Upper lobe of left lung (tissue), 6 donors: Measurements from ENCODE around the gene SELENOW. TPM values are rescaled to one million over a fixed set of nuclear protein-coding genes. Genes with fewer than 3 reads are reported as not detected.
"Not testable (repeated sequence)": the region's sequence is repeated elsewhere in the genome, so short reads cannot be mapped to it uniquely, and the experiment has no call there.

ENCODE experiments used
- ATAC-seq, 2 donors: fragments of 200-7000 bp; cut with Tn5 transposase; one replicate each; pipeline ENCODE4 v1.9.1; 2022; ENCODE audit warnings: mild to moderate bottlenecking in 2 of 2, moderate library complexity in 2 of 2; ENCODE audit not compliant: low FRiP score in 2 of 2
- DNase-seq, 2 donors: peaks; one replicate each; pipeline ENCODE4 v3.0.0-alpha.2; 2019 to 2020
- H3K27ac ChIP-seq, 4 donors: fragments of 200-600 bp; sonication (generic); one replicate each; pipeline ENCODE4 v1.5.1; 2016 to 2019
- H3K27me3 ChIP-seq, 4 donors: fragments of 200-600 bp; sonication (generic); one replicate each; pipeline ENCODE4 v1.5.1; 2017 to 2019
- H3K36me3 ChIP-seq, 4 donors: fragments of 200-600 bp; sonication (generic); one replicate each; pipeline ENCODE4 v1.5.1; 2016 to 2019
- H3K4me1 ChIP-seq, 4 donors: fragments of 200-600 bp; sonication (generic); one replicate each; pipeline ENCODE4 v1.5.1; 2018 to 2019
- H3K4me3 ChIP-seq, 4 donors: fragments of 200-600 bp; sonication (generic); one replicate each; pipeline ENCODE4 v1.5.1; 2017 to 2019; ENCODE audit warnings: mild to moderate bottlenecking in 2 of 4, moderate library complexity in 1 of 4
- H3K9me3 ChIP-seq, 4 donors: fragments of 200-600 bp; sonication (generic); one replicate each; pipeline ENCODE4 v1.5.1; 2018 to 2019
- CTCF ChIP-seq, 6 experiments: fragments of 450-650 bp in 4 of 6; fragments of 200-600 bp in 2 of 6; sonication (generic) in 2 of 6; IDR thresholded peaks; one replicate each; pipeline ENCODE4 v1.5.1; 2016 to 2019; ENCODE audit warnings: antibody characterized with exemption in 6 of 6
- EP300 ChIP-seq, 4 donors: sonication (generic); formaldehyde crosslinking; IDR thresholded peaks; one replicate each; pipeline ENCODE4 v1.5.1; 2017; ENCODE audit warnings: antibody characterized with exemption in 4 of 4, control low read depth in 2 of 4
- POLR2A ChIP-seq, 4 donors: fragments of 450-650 bp; IDR thresholded peaks; one replicate each; pipeline ENCODE4 v1.5.1; 2016 to 2017; ENCODE audit warnings: antibody characterized with exemption in 4 of 4, mild to moderate bottlenecking in 2 of 4
- POLR2AphosphoS5 ChIP-seq, 2 donors: sonication (generic); formaldehyde crosslinking; IDR thresholded peaks; one replicate each; pipeline ENCODE4 v1.5.1; 2017; ENCODE audit warnings: antibody characterized with exemption in 2 of 2
- WGBS, 2 donors: methylation state at CpG; one replicate each; pipeline ENCODE4 v1.1.5; 2017 to 2018; 5-methylcytosine and 5-hydroxymethylcytosine counted together
- total RNA-seq, 6 donors: library from RNA; depleted of rRNA in 4 of 6; stranded (reverse); fragments of >200 nt in 4 of 6; gene quantifications; one replicate each; pipeline versions ENCODE4 v1.1.0 to v1.2.1, GENCODE V29; 2016 to 2021
- donor health status: DM: no; HTN: no; CAD: no; lungs with moderate emphysema.
- donor health status: DM: no; HTN: yes; CAD: no; lungs with severe emphysema.

The SELENOW gene
- total RNA-seq, 6 donors from 2014 or later: 194 to 455 (median 325) TPM

GRCh38 chr19:47781590-47782262 is 3.2 kb downstream of the SELENOW start:
- no peak for ATAC-seq
- peak in 1 of 2 donors; percentile 43 for DNase-seq
- Histone ChIP-seq H3K27me3 (no peaks in the 10 kb centered on the region), H3K9me3 (no peaks in the 10 kb centered on the region), H3K4me3 (no peak overlapping the region), H3K36me3 (peaks cover 5 to 62% (median 52%) of the 10 kb centered on the region in 4 donors), H3K27ac (peak overlapping the region in 3 of 4 donors; percentile 15 to 98 (median 96)), H3K4me1 (peaks cover 37 to 45% (median 41%) of the 10 kb centered on the region in 4 donors)
- WGBS, 2 donors: 60 to 63% methylated on average over 5 to 9 of the region's 9 CpGs
- TF ChIP-seq CTCF (IDR thresholded peaks at IDR 0.05) (no peak), EP300 (IDR thresholded peaks at IDR 0.05) (no peak), POLR2A (IDR thresholded peaks at IDR 0.05) (no peak), POLR2AphosphoS5 (IDR thresholded peaks at IDR 0.05) (no peak)

GRCh38 chr19:47786566-47786965 is 8.1 kb downstream of the SELENOW start:
- WGBS, 2 donors: 97 to 100% methylated on average over 6 to 7 of the region's 7 CpGs
- Histone ChIP-seq H3K27me3 (no peaks in the 10 kb centered on the region), H3K36me3 (peaks cover 9 to 66% (median 44%) of the 10 kb centered on the region in 4 donors), H3K4me3 (no peak overlapping the region), H3K27ac (no peak overlapping the region), H3K9me3 (no peaks in the 10 kb centered on the region), H3K4me1 (peaks cover 8 to 15% (median 9%) of the 10 kb centered on the region in 4 donors)
- ATAC-seq: no peak
- TF ChIP-seq EP300 (IDR thresholded peaks at IDR 0.05) (no peak), CTCF (IDR thresholded peaks at IDR 0.05) (no peak), POLR2A (IDR thresholded peaks at IDR 0.05) (no peak), POLR2AphosphoS5 (IDR thresholded peaks at IDR 0.05) (no peak)
- no peak for DNase-seq

- not testable (repeated sequence) for H3K27me3 ChIP-seq, H3K27ac ChIP-seq, ATAC-seq, H3K4me3 ChIP-seq, H3K4me1 ChIP-seq, H3K9me3 ChIP-seq, DNase-seq
- WGBS, 2 donors: 86 to 89% methylated on average over 10 of the region's 10 CpGs
- H3K36me3 ChIP-seq: peaks cover 9 to 60% (median 36%) of the 10 kb centered on the region in 4 donors
Observed at GRCh38 chr19:47787307-47787706, 8.8 kb downstream of the SELENOW start.

- not testable (repeated sequence) for H3K27me3 ChIP-seq, H3K27ac ChIP-seq, DNase-seq, ATAC-seq, H3K4me1 ChIP-seq, H3K9me3 ChIP-seq, H3K4me3 ChIP-seq
- H3K36me3 ChIP-seq: peaks cover 5 to 35% (median 14%) of the 10 kb centered on the region in 4 donors
- WGBS, 2 donors: 90 to 93% methylated on average over 13 of the region's 13 CpGs
Observed at GRCh38 chr19:47789811-47790210, 11.3 kb downstream of the SELENOW start.

GRCh38 chr19:47790398-47790814 is 11.9 kb downstream of the SELENOW start:
- peak; percentile 71 to 86 for DNase-seq
- H3K4me1 ChIP-seq: peaks cover 0 to 8% (median 1%) of the 10 kb centered on the region in 4 donors
- H3K27ac ChIP-seq: no peak overlapping the region
- H3K27me3 ChIP-seq: no peaks in the 10 kb centered on the region
- WGBS, 2 donors: 10 to 19% methylated on average over 10 of the region's 10 CpGs
- no peaks in the 10 kb centered on the region for H3K9me3 ChIP-seq
- H3K4me3 ChIP-seq: no peak overlapping the region
- H3K36me3 ChIP-seq: peaks cover 5 to 29% (median 8%) of the 10 kb centered on the region in 4 donors
- ATAC-seq: peak; percentile 77 to 91
- TF ChIP-seq EP300 (IDR thresholded peaks at IDR 0.05) (no peak), CTCF (IDR thresholded peaks at IDR 0.05) (peak; percentile 64 to 83 (median 72))

GRCh38 chr19:47792616-47793015 is 14.1 kb downstream of the SELENOW start:
- Histone ChIP-seq H3K27me3 (no peaks in the 10 kb centered on the region), H3K9me3 (no peaks in the 10 kb centered on the region), H3K36me3 (peaks cover 0 to 7% (median 1%) of the 10 kb centered on the region in 4 donors), H3K4me3 (no peak overlapping the region), H3K27ac (no peak overlapping the region), H3K4me1 (peaks cover 0 to 8% (median 1%) of the 10 kb centered on the region in 4 donors)
- DNase-seq (no peak), ATAC-seq (no peak)
- WGBS, 2 donors: 91 to 95% methylated on average over 1 of the region's 1 CpG
- TF ChIP-seq POLR2AphosphoS5 (IDR thresholded peaks at IDR 0.05) (no peak), POLR2A (IDR thresholded peaks at IDR 0.05) (no peak), CTCF (IDR thresholded peaks at IDR 0.05) (no peak), EP300 (IDR thresholded peaks at IDR 0.05) (no peak)
